ENCODE data around the gene METTL3. TPM values are rescaled to one million over a fixed set of nuclear protein-coding genes. Genes with fewer than 3 reads are reported as not detected.
A peak's percentile ranks its signal among the peaks of the same experiment; 100 is the strongest.

The METTL3 gene
- total and polyA plus RNA-seq, 2 of the 13 experiments (the other 11 are each of a cell fraction or from before 2014, with no cell fraction given) = 123 to 130 TPM

DNA sequence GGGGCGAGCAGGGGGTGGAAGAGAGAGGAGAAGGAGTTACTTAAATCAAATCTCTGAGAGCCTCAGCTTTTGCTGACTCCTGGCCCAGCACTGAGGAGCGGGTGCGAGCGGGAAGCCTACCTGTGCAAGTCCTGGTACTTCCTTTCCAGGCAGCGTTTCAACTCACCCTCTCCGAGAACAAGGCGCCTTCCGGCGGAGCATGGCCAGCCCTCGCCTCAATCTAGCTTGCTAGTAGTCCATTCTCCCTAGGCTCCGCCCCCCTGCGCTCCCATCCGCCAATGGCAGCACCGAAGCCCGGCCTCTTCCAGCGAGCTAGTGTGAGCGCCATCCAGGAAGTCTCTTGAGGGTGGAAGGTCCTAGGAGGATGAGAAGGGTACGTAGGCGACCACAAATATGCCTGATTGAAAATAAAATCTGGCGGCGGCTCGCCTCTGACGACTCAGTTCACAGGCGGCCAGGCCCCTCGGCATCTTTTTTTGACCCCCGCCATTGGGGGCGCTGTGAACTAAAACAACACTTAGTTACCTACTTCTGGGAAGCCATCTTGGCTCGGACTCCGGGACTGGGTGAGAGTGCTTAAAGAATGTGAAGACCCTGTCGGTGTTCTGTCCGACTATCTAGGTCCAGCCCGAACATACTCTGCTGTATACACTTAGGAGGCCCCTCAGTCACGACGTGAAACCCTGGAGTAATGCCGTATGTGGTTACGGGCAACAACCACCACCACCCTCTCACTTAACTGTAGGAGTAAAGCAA is 55.0 kb downstream of the METTL3 start, which contains the start of gene CHD8 (continued):
- TF ChIP-seq, protein P1, sequence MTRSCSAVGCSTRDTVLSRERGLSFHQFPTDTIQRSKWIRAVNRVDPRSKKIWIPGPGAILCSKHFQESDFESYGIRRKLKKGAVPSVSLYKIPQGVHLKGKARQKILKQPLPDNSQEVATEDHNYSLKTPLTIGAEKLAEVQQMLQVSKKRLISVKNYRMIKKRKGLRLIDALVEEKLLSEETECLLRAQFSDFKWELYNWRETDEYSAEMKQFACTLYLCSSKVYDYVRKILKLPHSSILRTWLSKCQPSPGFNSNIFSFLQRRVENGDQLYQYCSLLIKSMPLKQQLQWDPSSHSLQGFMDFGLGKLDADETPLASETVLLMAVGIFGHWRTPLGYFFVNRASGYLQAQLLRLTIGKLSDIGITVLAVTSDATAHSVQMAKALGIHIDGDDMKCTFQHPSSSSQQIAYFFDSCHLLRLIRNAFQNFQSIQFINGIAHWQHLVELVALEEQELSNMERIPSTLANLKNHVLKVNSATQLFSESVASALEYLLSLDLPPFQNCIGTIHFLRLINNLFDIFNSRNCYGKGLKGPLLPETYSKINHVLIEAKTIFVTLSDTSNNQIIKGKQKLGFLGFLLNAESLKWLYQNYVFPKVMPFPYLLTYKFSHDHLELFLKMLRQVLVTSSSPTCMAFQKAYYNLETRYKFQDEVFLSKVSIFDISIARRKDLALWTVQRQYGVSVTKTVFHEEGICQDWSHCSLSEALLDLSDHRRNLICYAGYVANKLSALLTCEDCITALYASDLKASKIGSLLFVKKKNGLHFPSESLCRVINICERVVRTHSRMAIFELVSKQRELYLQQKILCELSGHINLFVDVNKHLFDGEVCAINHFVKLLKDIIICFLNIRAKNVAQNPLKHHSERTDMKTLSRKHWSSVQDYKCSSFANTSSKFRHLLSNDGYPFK (CRISPR knock-in tag; IDR thresholded peaks at IDR 0.05; ENCODE audit: borderline replicate concordance) = peak; percentile 96
- TF ChIP-seq ARNT2 (CRISPR knock-in tag; IDR thresholded peaks at IDR 0.05; ENCODE audit: low read depth) (peak; percentile 79; the same call in 1 of the 2 replicates), PCBP2 (optimal IDR thresholded peaks at IDR 0.05; ENCODE audit: low read depth, low read length, poor library complexity, severe bottlenecking) (no peak), GTF2F1 (IDR thresholded peaks at IDR 0.05; ENCODE audit: low read length) (0 out of 2 replicates have a peak, but pooled peaks have one; percentile 21), YY1 (IDR thresholded peaks at IDR 0.05; ENCODE audit: insufficient read depth, insufficient replicate concordance, low read depth, low read length) (peak; percentile 97), NBN (conservative IDR thresholded peaks at IDR 0.05) (no peak), ZNF431 (CRISPR knock-in tag; IDR thresholded peaks at IDR 0.05; ENCODE audit: borderline replicate concordance, low read depth) (peak; percentile 92), ZFP90 (CRISPR knock-in tag; IDR thresholded peaks at IDR 0.05; ENCODE audit: borderline replicate concordance) (no peak), SSRP1 (CRISPR knock-in tag; IDR thresholded peaks at IDR 0.05) (no peak; the same call in 1 of the 2 replicates), TBP (CRISPR knock-in tag; IDR thresholded peaks at IDR 0.05) (no peak), NFATC3 (CRISPR knock-in tag; IDR thresholded peaks at IDR 0.05) (peak; percentile 21; the same call in 1 of the 2 replicates), RBFOX2 (IDR thresholded peaks at IDR 0.05; ENCODE audit: low read depth, low read length) (peak; percentile 85), NFIC (IDR thresholded peaks at IDR 0.05; ENCODE audit: low read length) (0 out of 2 replicates have a peak, but pooled peaks have one; percentile 19), TBX2 (CRISPR knock-in tag; IDR thresholded peaks at IDR 0.05; ENCODE audit: borderline replicate concordance) (peak; percentile 90), BRD4 (CRISPR knock-in tag; IDR thresholded peaks at IDR 0.05) (0 out of 2 replicates have a peak, but pooled peaks have one; percentile 88), ZNF230 (CRISPR knock-in tag; IDR thresholded peaks at IDR 0.05) (peak; percentile 15; the same call in 1 of the 2 replicates), NAIF1 (CRISPR knock-in tag; IDR thresholded peaks at IDR 0.05; ENCODE audit: borderline replicate concordance) (peak; percentile 69; the same call in 1 of the 2 replicates)
- TF ChIP-seq, protein P2, sequence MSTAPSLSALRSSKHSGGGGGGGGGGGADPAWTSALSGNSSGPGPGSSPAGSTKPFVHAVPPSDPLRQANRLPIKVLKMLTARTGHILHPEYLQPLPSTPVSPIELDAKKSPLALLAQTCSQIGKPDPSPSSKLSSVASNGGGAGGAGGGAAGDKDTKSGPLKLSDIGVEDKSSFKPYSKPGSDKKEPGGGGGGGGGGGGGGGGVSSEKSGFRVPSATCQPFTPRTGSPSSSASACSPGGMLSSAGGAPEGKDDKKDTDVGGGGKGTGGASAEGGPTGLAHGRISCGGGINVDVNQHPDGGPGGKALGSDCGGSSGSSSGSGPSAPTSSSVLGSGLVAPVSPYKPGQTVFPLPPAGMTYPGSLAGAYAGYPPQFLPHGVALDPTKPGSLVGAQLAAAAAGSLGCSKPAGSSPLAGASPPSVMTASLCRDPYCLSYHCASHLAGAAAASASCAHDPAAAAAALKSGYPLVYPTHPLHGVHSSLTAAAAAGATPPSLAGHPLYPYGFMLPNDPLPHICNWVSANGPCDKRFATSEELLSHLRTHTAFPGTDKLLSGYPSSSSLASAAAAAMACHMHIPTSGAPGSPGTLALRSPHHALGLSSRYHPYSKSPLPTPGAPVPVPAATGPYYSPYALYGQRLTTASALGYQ (CRISPR knock-in tag; IDR thresholded peaks at IDR 0.05) = no peak
- TF ChIP-seq, protein P3, sequence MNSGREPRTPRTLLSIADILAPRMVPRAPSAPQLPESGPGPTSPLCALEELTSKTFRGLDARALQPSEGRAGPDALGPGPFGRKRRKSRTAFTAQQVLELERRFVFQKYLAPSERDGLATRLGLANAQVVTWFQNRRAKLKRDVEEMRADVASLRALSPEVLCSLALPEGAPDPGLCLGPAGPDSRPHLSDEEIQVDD (CRISPR knock-in tag; IDR thresholded peaks at IDR 0.05; ENCODE audit: borderline replicate concordance) = no peak; the same call in 1 of the 2 replicates
- TF ChIP-seq, protein P4, sequence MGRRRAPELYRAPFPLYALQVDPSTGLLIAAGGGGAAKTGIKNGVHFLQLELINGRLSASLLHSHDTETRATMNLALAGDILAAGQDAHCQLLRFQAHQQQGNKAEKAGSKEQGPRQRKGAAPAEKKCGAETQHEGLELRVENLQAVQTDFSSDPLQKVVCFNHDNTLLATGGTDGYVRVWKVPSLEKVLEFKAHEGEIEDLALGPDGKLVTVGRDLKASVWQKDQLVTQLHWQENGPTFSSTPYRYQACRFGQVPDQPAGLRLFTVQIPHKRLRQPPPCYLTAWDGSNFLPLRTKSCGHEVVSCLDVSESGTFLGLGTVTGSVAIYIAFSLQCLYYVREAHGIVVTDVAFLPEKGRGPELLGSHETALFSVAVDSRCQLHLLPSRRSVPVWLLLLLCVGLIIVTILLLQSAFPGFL (CRISPR knock-in tag; IDR thresholded peaks at IDR 0.05) = no peak
- TF ChIP-seq, protein P5, sequence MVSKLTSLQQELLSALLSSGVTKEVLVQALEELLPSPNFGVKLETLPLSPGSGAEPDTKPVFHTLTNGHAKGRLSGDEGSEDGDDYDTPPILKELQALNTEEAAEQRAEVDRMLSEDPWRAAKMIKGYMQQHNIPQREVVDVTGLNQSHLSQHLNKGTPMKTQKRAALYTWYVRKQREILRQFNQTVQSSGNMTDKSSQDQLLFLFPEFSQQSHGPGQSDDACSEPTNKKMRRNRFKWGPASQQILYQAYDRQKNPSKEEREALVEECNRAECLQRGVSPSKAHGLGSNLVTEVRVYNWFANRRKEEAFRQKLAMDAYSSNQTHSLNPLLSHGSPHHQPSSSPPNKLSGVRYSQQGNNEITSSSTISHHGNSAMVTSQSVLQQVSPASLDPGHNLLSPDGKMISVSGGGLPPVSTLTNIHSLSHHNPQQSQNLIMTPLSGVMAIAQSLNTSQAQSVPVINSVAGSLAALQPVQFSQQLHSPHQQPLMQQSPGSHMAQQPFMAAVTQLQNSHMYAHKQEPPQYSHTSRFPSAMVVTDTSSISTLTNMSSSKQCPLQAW (CRISPR knock-in tag; IDR thresholded peaks at IDR 0.05) = peak; percentile 84
